Activated CD4-positive, alpha-beta T cell treated with anti-CD3 and anti-CD28 coated beads, Interleukin-10, Interleukin-2, amounts not matched to agents 100 ng/mL and 50 ng/mL, durations not matched to agents 16 hours and 8 hours (primary cell): Measurements from ENCODE around the gene VPS37B.

Experiments
- DNase-seq: peaks from one replicate; pipeline ENCODE4 v3.0.0-alpha.2; 2020

VPS37B gene

DNA sequence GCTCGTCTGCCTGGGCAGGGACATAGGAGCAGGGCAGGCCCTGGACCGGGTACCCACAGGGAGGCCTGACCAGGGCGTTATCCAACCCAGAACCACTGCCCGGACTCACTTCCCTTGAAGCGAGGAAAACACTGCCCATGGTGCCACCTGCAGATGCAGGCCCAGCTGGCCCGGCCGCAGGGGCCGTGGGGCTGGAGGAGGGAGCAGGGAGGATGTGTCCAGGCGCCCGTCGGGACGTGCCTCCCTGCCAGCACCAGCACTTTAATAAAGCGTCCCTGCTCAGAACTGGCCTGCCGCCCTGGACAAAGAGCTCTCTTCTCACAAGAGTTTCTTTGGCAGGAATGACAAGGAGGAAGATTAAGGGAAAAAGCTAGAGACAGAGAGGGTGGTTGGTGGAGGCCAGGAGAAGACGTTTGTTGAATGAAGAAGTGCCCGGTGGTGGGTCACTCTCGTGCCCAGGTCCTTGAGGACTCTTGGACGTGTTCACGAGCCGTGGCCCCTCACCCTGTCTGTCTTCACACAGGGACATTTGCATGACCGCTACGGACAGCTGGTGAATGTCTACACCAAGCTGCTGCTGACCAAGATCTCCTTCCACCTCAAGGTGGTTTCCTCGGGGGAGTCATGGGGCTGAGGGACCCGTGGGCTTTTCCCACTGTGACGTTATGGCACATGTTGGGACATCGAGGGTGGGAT, 46.4 kb downstream of the VPS37B start:
- no peak for DNase-seq

DNA sequence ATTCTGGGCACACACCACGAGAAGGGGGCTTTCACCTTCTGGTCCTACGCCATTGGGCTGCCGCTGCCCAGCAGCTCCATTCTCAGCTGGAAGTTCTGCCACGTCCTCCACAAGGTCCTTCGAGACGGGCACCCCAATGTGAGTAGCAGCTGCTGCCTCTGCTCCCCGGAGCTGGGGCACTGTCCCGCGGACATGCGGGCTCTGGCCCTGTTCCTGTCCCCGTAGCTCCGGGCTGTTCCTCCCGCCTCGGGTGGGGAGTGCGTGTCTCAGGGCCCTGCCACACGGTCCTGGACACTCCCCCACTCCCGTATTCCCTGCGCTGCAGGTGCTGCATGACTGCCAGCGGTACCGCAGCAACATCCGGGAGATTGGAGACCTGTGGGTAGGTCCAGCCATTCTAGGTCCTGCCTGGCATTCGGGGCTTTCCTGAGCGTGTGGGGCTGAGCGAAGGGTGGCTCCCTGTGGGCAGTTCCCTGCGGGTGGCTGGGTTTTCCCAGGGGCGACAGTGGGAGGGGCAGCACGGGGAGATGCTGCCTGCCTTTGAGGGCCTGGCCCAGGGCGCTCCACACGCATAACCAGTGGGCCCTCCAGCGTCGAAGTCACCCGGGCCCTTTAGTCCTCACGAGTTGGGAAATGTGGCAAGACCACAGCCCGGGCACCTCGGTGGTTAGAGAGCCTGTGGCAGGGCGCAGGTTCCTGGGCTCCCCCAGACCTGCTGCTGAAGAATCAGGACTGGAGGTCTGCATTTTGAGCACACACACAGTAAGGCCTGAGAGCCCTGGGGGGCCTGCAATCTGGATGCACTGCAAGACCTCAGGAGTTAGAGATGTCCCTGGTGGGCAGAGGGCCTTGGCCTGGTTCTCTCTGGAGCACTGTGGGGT, 47.2 kb downstream of the VPS37B start:
- no peak for DNase-seq

DNA sequence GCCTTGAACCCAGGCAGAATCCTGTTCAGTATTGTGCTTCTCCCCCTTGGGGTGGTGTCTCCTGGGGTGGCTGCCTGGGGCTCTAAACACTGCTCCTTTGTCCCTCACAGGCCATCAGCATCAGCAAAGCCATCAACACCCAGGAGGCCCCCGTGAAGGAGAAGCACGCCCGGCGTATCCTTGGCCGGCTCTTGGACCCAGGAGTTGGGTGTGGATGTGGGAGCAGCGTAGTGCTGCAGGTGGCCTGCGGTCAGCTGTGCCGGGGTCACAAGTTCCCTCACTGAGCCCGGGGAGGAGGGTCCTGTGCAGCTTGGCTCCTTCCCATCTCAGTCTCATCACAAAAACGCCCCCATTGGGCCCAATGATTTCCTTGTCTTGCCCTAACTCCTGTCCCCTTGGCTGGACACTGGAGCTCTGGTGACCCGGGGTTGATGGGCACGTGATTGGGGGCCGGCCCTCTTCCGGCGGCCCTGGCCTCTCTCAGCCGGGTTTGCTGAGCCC, 48.0 kb downstream of the VPS37B start:
- DNase-seq: no peak

DNA sequence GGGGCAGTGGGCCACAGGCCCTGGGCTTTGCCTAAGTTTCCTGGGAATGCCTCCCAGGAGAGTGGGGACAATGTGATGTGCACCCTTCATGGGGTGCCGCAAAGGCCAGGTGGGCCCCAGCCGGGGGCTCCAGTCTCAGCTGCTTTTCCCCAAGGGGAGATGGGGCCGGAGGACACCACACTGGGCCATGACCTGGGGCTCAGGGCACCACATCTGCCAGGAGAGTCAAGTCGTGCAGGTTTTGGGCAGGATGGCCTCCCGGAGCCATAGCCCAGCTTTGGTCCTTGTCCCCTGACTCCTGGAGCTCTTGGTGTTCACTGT, 48.4 kb downstream of the VPS37B start:
- no peak for DNase-seq

DNA sequence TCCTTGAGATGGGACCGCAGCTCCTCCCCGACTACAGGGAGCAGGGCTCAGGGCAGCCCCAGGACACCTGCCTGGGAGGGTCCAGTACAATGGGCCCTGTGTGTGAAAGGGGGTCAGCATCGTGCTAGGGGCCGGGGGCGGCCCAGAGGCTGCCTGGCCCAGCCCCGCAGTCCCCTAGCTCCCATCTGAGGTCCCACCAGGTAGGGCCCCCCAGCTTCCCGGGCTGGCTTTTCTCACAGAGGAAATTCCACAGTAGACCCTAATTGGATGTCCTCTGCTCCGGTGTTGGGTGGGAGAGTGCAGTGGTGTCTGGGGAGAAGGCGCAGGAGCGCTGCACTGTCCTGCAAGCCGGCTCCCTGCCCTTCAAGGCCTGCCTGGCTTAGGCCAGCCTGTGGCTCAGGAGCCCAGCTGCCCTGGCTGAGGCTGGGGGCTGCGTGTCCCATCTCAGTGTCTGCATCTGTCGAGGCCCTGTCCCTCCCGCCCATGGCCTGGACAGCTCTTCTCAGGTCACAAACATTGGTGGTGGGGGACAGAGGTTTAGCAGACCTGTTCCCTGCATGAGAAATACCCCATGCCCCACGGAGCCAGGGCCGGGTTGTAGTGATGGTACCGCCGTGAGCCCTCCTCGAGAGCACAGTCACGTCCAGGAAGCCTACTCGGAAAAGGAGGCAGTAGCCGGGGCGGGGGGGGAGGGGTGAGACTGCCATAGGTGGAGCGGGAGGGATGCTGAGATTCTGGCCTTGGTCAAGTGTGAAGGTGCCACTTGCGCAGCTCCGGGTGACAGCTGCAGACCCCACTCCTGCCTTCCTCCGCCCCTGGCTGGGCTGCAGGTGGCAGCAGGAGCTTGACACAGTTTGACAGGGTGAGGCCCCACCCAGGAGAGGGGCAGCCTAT, 49.1 kb downstream of the VPS37B start:
- no peak for DNase-seq

DNA sequence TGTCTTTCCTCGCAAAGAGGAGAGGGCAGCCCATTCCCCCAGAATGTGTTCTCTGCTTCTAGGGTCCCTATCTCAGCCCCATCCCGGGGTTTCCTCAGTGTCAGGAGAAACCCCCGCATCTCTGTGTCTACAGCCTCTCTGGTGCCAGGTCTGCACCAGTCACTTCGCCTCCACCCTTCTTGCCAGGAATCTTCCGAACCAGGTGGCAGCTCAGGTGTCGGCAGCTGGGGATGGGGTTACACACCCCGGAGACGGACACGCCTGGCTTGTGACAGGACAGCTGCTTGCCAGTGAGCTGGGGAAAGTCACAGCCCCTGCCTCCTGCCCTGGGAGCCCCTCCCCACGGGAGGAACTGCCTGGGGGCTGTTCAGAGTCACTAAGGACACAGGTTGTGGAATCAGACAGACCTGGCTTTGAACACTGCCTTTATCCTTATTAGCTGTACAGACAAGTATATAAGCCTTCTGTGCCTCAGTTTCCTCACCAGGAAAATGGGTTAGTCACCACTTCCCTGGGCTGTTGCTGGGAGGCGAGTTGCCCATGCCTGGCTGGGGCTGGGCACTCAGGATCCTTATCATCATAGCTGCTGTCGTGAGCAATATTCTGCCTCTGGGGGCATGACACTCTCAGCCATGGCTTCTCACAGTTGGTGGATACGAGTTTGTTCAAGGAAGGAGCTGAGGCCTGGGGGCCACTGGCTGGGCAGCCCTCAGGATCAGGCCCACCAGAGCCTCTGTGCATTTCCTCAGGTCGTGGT, 49.9 kb downstream of the VPS37B start:
- no peak for DNase-seq

DNA sequence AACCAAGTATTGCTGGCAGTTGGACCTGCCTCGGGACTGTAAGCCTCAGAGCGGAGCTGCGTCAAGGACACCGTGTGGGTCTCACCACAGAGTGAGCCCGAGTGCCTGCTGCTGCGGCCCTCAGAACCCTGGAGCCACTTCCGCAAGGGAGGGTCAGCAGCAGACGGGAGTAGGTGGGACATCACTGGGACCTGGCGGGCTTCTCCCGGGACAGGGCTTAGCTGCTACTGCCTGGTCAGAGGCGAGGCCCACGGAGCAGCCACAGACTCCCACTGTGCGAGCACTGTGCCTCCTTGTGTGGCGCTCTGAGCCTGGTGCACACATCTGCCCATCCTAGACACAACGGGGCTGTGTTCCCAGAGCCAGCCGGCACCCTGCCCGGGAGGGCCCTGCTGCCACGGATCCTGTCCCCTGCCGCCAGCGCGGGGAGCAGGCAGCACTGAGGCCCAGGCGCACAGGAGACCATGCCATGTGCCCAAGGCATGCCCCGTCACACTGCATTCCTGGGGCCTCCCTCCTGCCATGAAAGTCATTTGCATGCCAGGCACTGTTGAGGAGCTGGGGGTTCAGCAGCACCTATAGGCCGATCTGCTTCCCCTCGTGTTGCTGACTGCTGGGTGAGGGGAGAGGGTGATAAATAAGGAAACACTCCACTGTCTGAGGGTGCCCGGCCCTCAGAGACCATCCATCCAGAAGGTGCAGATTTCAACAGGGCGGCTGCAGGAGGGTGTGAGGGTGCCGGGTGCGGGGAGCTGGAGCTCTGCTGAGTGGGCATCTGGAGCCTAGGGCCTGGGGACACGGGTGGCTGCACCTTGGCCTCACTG, 50.7 kb downstream of the VPS37B start:
- DNase-seq: no peak

DNA sequence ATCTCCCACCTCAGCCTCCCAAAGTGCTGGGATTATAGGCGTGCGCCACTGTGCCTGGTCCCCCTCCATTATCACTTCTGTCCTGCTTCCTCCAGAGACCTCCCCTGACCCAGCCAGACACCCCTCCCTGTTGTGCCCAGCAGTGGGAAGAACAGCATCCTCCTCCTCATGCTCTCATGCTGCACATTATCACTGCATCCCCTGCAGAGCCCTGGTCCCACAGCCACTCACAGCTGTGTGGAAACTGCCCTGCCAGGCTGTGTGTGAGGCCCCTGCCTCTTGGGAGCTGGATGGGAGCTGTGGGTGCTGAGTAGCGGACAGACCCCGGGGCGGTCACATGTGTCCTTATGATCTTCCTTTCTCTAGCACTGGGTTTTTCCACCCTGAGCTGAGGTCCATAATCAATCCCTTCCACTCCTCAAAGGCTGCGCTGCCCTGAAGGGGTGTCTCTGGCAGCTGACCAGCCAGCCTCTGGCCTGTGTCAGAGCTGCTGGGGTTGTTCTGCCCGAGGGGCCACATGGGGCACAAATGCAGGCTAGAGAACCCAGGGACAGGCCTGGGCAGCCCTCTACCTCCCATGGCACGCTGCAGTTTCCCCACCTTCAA, 51.5 kb downstream of the VPS37B start:
- DNase-seq: no peak

DNA sequence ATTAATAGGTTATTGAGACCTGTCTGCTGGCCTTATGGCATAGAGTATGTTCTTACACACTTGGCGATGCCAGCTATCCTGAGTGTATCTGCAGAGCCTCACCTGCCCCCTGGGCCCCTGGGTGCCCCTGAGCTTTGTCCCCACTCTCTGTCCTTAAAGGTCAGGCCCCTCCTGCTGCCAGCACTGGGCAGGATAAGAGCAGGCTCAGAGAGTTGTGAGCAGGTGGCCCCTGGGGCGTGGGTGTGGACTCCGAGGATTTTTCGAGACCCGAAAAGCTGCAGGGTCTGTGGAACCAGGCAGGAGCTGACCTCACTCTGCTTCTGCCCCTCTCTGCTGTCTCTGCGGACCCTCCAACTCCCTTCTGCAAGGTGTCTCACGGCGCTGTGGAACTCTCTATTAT, 52.5 kb downstream of the VPS37B start:
- DNase-seq: no peak

DNA sequence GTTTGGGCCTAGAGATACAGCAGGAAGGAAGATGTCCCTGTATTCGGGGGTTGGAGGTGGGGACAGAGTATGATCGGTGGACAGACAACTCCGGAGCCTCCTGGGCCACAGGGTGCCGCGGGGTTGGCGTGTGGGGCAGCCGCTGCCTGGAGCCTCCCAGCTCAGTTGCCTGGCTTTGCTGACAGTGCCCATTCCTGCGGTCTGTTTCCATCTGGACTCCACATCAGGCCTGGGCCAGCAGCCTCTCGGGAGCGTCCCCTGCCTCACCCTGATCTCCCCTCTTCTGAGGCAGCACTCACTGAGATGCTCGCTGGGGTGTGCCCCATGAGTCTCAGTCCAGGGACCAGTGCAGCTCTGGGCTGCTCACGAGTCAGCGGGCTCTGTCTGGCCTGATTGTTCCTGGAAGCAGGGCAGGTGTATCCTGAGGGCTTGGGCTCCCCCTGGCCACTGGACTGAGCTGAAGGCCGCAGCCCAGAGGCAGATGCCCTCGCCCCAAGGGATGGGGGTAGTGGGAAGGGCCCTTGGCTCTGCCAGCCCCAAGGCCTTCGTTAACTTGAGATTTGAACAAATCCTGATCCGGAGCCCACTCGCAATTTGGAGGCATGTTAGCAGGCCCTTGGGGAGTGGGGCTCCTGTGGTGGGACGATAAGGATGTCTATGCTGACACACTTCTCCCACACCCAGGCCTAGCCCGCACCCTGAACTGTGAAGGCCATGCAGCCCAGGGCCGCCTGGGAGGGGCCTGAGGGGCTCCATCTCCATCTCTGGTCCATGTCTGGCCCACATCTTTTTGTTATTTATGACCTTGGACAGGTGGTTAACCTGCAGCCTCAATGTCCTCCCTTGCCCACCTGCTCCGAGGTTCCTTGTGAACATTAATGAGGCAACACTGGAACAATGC, 53.2 kb downstream of the VPS37B start:
- no peak for DNase-seq

DNA sequence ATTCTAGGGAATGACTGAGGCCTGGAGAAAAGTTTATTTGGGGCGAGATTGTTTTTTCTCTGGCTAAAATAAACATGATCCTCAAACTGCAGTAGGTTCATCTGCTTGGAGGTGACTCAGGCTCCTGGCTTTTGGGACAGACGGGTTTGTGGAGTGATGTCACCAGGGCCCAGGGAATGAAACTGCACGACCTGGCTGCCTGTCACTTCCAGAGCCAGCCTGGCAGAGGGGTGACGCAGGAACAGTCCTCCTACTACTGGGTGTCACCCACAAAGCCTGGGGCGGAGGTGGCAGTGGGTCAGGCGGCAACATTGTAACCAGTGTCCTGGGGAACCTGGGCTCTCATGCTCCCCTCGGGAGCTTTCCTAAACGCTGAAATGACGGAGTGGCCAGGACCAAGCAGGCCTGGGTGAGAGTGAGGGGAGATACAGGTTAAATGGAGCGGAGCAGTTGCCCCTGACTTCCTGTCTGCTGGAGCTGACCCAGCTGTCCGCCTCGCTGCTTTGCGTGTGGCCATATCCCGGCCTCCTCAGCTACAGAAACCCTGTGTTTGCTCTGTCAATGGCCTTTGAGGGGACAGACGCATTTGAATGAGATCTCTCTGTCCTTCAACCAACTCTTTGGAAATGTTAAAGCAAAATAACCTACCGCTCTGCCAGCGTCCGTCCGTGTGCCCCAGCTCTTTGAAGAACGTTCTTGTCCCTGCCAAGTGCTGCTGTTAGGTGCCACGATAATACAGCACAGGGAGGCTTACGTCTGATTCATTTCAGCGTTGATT, 54.2 kb downstream of the VPS37B start:
- no peak for DNase-seq

DNA sequence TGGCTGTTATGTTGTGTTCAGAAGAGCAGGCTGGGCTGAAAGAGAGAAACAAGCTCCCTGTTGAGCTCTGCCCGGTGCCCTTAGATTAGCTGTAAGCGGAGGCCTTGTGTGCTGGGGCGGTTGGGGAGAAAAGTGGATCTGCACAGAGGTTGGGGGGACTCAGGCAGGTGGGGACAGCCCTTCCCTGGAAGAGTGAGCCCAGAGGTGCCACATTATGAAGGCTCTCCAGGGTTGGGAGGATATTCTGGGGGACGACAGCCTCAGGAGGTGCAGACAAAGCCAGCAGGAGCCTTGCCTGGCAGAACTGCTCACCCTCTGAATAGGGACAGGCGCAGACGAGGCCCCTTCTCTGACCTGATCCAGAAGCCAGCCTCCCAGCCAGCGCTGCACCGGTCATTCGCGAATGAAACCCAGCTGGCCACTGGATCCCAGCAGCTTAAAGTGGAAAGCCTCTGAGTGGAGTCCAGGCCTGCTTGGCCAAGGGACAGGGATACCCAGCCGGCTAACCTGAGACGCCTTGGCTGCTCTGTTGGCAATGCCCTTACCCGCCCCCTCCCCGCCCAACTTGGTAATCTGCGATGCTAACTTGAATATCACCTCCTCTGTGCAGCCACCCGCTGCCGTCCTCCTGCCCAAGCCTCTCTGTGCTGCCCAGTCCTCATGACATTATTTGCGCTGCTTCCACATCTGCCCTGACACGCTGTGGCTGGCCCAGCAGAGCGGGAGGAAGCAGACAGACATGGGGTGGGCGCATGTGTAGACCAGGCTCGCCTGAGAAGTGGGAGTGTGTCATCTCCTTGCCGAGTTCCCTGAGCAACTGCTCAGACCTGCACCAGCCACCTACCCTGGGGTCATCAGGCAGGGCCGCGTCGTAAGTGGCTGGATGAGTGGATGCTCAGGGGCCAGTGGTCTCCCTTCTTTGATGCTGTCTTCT, 55.1 kb downstream of the VPS37B start:
- no peak for DNase-seq

DNA sequence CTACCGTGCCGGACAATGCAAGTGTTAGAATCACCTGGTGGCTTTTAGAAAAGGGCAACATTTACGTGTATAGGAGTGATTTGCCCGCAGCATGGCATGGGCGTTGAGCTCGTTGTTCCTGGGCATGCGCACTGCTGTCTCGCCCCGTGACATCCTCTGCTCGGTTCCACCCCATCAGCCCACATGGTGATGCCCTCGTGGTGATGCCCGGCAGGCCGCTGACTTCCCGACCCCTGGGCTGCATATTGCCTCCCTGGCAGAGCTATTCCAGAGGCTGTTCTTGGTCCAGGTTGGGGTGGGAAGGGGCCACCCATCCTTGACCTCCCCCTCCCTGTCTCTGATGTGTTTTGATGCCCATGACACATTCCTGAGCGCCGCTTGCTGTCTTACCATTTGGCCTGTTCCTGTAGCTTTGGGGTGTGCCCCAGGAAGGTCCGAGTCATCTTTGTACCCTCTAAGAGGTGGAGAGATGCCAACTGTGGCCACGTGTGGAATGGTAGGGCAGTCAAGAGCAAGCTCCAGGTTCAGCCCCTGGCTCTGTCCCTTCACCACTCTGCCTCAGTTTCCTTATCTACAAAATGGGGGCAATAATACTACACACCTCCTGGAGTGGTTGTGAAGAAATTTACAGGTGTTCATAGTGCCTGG, 55.9 kb downstream of the VPS37B start:
- DNase-seq: no peak

DNA sequence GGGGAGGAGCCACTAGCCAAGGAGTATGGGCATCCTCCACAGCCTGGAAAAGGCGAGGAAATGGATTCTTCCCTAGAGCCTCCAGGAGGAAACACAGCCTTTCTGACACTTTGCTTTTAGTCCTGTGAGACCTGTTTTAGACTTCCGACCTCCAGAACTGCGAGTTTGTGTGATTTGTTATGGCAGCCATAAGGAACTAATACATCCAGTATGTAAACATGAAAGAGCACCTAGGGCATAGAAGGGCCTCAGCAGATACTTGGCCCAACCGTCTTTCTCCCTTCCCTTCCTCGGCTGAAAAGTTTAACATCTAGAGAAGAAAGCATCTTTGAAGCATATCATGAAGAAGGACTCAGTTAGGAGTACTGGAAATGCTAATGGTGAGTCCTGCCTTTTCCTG, 57.1 kb downstream of the VPS37B start:
- no peak for DNase-seq

DNA sequence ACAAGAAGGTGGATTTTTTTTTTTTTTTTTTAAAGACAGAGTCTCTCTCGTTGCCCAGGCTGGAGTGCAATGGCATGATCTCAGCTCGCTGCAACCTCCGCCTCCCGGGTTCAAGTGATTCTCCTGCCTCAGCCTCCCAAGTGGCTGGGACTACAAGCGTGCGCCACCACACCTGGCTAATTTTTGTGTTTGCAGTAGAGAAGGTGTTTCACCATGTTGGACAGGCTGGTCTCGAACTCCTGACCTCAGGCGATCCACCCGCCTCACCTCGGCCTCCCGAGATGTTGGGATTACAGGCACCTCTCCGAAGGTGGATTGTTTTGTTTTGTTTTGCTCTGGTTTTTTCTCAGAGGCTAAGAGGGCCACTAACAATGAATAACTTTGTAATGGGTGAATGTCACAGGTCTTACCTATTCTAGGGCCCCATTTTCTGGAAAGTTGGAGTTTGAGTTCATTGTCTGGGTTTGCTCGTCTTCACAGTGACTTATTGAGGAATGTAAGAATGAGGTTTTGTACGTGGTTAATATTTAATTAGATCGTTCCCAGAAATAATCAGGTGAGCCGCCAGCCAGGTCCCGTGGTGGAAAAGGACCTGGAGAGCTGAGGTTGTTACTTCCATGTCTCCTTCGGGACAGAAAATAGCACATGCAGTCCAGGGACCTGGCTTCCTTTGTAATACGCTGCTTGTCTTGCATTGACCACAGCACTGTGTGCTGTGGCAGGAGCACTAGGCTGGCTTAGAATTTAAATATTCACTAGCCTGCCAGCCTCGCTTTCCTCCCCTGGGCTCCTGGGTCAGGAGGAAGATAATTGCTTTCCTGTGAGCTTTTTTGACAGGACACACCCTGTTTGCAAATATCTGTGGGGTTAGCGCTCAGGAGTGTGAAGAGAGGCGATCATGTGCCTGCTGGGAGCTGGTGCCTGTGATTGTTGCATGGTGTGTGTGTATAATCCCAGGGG, 58.3 kb downstream of the VPS37B start:
- no peak for DNase-seq
